Measurements from ENCODE around the gene RXRB. TPM values are rescaled to one million over a fixed set of nuclear protein-coding genes. Genes with fewer than 3 reads are reported as not detected.

The RXRB gene
- total RNA-seq, 6 experiments from 2014 or later = 10.1 to 28.2 (median 17.7) TPM

GRCh38 chr6:33190504-33191107 lies 9.9 kb downstream of the RXRB start:
- TF ChIP-seq POLR2A (IDR thresholded peaks at IDR 0.05) = no peak
- no peak for TF ChIP-seq CTCF (IDR thresholded peaks at IDR 0.05)
- intact Hi-C loops (cut with DNase I) = no loop called here
- no peaks in the 10 kb centered on the region for H3K9me3 ChIP-seq
- WGBS (ENCODE audit: insufficient coverage, low coverage, low lambda C conversion rate, missing lambda C conversion rate) = 31% methylated on average over 2 of the region's 11 CpGs
- H3K27ac ChIP-seq = no peak overlapping the region
- peaks cover 0 to 6% (median 3%) of the 10 kb centered on the region in 4 donors for H3K4me1 ChIP-seq
- no peaks in the 10 kb centered on the region for H3K27me3 ChIP-seq
- peaks cover 0 to 13% (median 7%) of the 10 kb centered on the region in 4 donors for H3K36me3 ChIP-seq
- no peak for ATAC-seq
- DNase-seq = no peak
- H3K4me3 ChIP-seq = no peak overlapping the region

- no peaks in the 10 kb centered on the region for H3K4me1 ChIP-seq
- H3K9me3 ChIP-seq = no peaks in the 10 kb centered on the region
- WGBS (ENCODE audit: insufficient coverage, low coverage, low lambda C conversion rate, missing lambda C conversion rate) = 53% methylated on average over 6 of the region's 7 CpGs
- DNase-seq (no peak), ATAC-seq (no peak)
- H3K4me3 ChIP-seq = no peak overlapping the region
- TF ChIP-seq POLR2A (IDR thresholded peaks at IDR 0.05) (no peak), CTCF (IDR thresholded peaks at IDR 0.05) (no peak)
- H3K27ac ChIP-seq = no peak overlapping the region
- H3K27me3 ChIP-seq = no peaks in the 10 kb centered on the region
- peaks cover 0 to 8% (median 3%) of the 10 kb centered on the region in 4 donors for H3K36me3 ChIP-seq
- intact Hi-C loops (cut with DNase I) = no loop called here
Observed at GRCh38 chr6:33189625-33190448, 10.6 kb downstream of the RXRB start.

GRCh38 chr6:33189164-33189563 lies 11.3 kb downstream of the RXRB start:
- ATAC-seq (no peak), DNase-seq (no peak)
- Histone ChIP-seq H3K4me3 (no peak overlapping the region), H3K27me3 (no peaks in the 10 kb centered on the region), H3K27ac (no peak overlapping the region), H3K9me3 (no peaks in the 10 kb centered on the region), H3K4me1 (no peaks in the 10 kb centered on the region), H3K36me3 (peaks cover 0 to 1% (median 0%) of the 10 kb centered on the region in 4 donors)
- WGBS (ENCODE audit: insufficient coverage, low coverage, low lambda C conversion rate, missing lambda C conversion rate) = no CpG with 5 or more reads among the region's 8 CpGs
- intact Hi-C loops (cut with DNase I) = no loop called here
- TF ChIP-seq CTCF (IDR thresholded peaks at IDR 0.05) (no peak), POLR2A (IDR thresholded peaks at IDR 0.05) (no peak)

GRCh38 chr6:33187809-33188208 lies 12.7 kb downstream of the RXRB start:
- DNase-seq = no peak
- no peak overlapping the region for H3K27ac ChIP-seq
- H3K27me3 ChIP-seq = no peaks in the 10 kb centered on the region
- intact Hi-C loops (cut with DNase I) = no loop called here
- no peaks in the 10 kb centered on the region for H3K4me1 ChIP-seq
- no peak overlapping the region for H3K4me3 ChIP-seq
- ATAC-seq = no peak
- TF ChIP-seq POLR2A (IDR thresholded peaks at IDR 0.05) = no peak
- no peak for TF ChIP-seq CTCF (IDR thresholded peaks at IDR 0.05)
- WGBS (ENCODE audit: insufficient coverage, low coverage, low lambda C conversion rate, missing lambda C conversion rate) = 100% methylated on average over 1 of the region's 1 CpG
- no peaks in the 10 kb centered on the region for H3K9me3 ChIP-seq
- H3K36me3 ChIP-seq = no peaks in the 10 kb centered on the region

All from right lobe of liver (tissue), 6 donors.